ENCODE data around the gene ZSCAN21.
"Not testable (repeated sequence)": the region's sequence is repeated elsewhere in the genome, so short reads cannot be mapped to it uniquely, and the experiment has no call there.

GRCh38 chr7:100009952-100010351 lies 39.6 kb upstream of the ZSCAN21 start:
- not testable (repeated sequence) for TF ChIP-seq CTCF (IDR thresholded peaks at IDR 0.05 in 2 of 3, conservative IDR thresholded peaks at IDR 0.05 in 1 of 3; ENCODE audit: control insufficient read depth in 2 of 3, extremely low read depth in 1 of 3, insufficient read depth in 1 of 3, low read depth in 3 of 3, low read length in 3 of 3); SP1 (IDR thresholded peaks at IDR 0.05; ENCODE audit: low read depth, low read length); POLR2AphosphoS5 (IDR thresholded peaks at IDR 0.05; ENCODE audit: low read length); EP300 (IDR thresholded peaks at IDR 0.05; ENCODE audit: borderline replicate concordance in 1 of 2, control insufficient read depth in 1 of 2, low read depth in 2 of 2, low read length in 2 of 2); IRF5 (IDR thresholded peaks at IDR 0.05; ENCODE audit: borderline replicate concordance); CREB1 (IDR thresholded peaks at IDR 0.05; ENCODE audit: low read depth); MXI1 (IDR thresholded peaks at IDR 0.05; ENCODE audit: low read depth, low read length); ZNF622 (IDR thresholded peaks at IDR 0.05); CUX1 (IDR thresholded peaks at IDR 0.05; ENCODE audit: insufficient replicate concordance, low read depth, low read length); CHD2 (IDR thresholded peaks at IDR 0.05; ENCODE audit: borderline replicate concordance, low read depth, low read length); POLR2A (IDR thresholded peaks at IDR 0.05; ENCODE audit: low read depth, low read length); SMAD5 (IDR thresholded peaks at IDR 0.05; ENCODE audit: low read depth)

Data from GM12878 (cell line).